Gastrocnemius medialis (tissue), 4 donors: ENCODE data around the gene IPO5.

Experiments used
- CTCF ChIP-seq, 5 experiments: fragments of 450-650 bp in 3 of 5; fragments of 200-600 bp in 2 of 5; sonication (generic) in 2 of 5; IDR thresholded peaks in 4 of 5; conservative IDR thresholded peaks in 1 of 5; 1 replicate in 4 of 5; 2 replicates in 1 of 5; pipeline ENCODE4 v1.5.1; 2016 to 2019; ENCODE audit warnings: antibody characterized with exemption in 5 of 5, mild to moderate bottlenecking in 3 of 5, moderate library complexity in 3 of 5
- POLR2A ChIP-seq, 2 donors: fragments of 450-650 bp; IDR thresholded peaks; one replicate each; pipeline ENCODE4 v1.6.1; 2017; ENCODE audit warnings: antibody characterized with exemption in 2 of 2, mild to moderate bottlenecking in 2 of 2, moderate library complexity in 2 of 2

GRCh38 chr13:98004107-98004506 lies 50.6 kb downstream of the IPO5 start:
- TF ChIP-seq CTCF (IDR thresholded peaks at IDR 0.05 in 4 of 5, conservative IDR thresholded peaks at IDR 0.05 in 1 of 5) = no peak
- no peak for TF ChIP-seq POLR2A (IDR thresholded peaks at IDR 0.05)
